Stimulated activated CD4-positive, alpha-beta T cell treated with anti-CD3 and anti-CD28 coated beads, Interleukin-4, amount 100 ng/mL, for 4 hours (primary cell): Measurements from ENCODE around the gene SAMD14.

ENCODE experiments used
- DNase-seq, 2 experiments: peaks; one replicate each; pipeline ENCODE4 v3.0.0-alpha.2; 2020

The SAMD14 gene

GRCh38 chr17:50094753-50095619, 35.0 kb downstream of the SAMD14 start, which contains the start of gene PDK2:
Gene PDK2 (plus strand): TSS chr17:50095351. CDS start chr17:50095436, 85 bp downstream.
- DNase-seq, result peak; percentile 93 to 95

DNA sequence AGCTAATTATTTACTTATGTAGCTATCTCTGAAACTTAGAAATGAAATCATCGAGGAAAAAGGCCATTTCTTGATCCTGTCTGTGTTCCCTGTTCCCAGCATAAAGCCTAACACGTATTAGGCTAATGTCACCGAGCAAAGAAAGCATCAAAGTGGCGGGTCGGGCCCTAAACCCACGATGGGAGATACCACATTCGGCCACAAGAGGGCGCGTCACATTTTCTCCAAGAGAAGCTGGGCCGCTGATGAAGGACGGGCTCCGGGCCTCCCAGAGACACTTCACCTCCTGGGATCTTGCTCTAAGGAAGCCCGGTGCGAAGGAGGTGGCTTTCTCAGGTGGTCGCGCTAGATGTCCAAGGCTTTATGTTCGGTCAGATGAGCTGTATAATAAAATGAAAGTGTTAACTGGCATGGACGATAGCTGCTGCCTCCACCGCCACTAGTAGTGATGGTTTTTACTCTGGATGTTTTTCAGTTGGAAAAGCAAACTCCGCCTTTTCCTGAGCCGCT, 35.7 kb downstream of the SAMD14 start:
- peak; percentile 79 to 90 for DNase-seq

DNA sequence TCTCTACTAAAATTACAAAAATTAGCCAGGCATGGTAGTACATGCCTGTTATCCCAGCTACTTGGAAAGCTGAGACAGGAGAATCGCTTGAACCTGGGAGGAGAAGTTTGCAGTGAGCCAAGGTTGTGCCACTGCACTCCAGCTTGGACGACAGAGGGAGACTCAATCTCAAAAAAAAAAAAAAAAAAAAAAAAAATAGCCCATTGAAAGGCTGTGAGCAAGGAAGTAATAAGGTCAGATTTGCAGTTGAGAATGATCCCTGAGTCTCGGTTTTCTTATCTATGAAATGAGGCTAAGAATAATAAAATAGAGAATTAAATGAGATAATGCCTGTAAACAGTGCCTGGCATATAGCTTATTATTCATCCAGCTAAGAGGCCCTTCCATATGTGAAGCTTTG, 36.2 kb downstream of the SAMD14 start:
- no peak for DNase-seq

DNA sequence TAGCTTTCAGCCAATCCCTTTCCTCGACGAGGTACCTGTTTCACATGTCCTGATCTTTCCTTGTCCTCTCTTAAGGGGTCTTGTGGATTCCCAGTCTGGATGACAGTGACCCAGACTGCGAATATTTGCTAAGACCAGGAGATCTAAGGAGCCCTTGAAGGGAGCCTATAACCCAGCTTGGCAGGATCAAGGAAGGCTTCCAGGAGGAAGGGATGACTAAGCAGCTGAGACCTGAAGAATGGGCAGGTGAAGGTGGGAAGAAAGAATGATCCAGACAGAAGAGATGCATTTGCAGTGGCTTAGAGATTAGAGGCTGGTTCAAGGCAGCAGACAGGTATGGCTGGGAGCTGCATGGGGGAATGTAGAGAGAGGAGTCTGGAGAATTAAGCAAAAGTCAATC, 36.7 kb downstream of the SAMD14 start:
- no peak for DNase-seq

- no peak for DNase-seq
Observed at GRCh38 chr17:50091918-50092285, 38.1 kb downstream of the SAMD14 start.

DNA sequence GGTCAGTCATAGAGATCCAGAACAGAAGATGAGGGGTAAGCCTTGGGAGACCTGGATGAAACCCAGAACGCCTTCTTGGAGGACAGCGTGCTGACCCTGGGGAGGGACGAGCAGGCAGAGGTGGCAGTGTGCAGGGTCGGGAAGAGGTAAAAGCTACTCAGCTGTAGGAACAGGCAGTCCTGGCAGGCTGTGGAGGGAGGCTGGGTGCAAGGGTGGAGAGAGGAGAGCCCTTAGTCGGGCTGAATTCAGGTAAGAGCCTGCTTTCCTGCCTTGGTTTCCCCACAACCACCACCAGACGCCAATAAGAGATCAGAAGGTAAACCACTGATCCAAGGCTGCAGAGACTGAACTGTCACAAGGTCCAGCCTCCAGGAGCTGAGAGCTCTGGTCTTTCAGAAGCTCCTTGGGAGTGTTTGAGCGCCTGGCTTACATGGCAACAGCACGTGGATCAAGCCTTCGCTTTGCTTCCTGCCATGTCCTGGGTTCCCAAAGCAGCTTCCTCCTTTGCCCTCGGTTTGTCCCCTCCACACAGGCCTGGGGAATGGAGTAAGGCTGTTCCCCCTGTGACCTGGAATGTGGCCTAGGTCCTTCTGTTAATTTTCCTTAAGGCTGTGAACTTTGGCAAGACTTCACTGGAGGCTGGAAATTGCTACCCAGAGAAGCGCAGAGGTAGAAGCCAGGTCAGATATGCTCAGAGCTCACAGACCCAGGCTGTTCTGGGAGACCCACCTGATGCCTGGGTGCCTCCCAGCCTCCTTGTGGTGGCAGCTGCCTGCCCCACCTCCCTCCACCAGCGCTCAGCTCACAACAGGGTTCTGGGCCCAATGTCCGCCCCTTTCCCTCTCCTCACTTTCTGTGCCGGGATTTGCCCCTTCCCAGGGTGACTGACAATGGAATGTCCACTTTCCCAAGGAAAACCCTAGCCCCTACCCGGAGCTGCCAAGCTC, 38.7 kb downstream of the SAMD14 start:
- no peak for DNase-seq

- no peak for DNase-seq
Observed at GRCh38 chr17:50090071-50090470, 39.9 kb downstream of the SAMD14 start.

- DNase-seq, result no peak
Observed at GRCh38 chr17:50088952-50089825, 40.8 kb downstream of the SAMD14 start.

GRCh38 chr17:50087912-50088405, 42.0 kb downstream of the SAMD14 start:
- DNase-seq, result no peak

DNA sequence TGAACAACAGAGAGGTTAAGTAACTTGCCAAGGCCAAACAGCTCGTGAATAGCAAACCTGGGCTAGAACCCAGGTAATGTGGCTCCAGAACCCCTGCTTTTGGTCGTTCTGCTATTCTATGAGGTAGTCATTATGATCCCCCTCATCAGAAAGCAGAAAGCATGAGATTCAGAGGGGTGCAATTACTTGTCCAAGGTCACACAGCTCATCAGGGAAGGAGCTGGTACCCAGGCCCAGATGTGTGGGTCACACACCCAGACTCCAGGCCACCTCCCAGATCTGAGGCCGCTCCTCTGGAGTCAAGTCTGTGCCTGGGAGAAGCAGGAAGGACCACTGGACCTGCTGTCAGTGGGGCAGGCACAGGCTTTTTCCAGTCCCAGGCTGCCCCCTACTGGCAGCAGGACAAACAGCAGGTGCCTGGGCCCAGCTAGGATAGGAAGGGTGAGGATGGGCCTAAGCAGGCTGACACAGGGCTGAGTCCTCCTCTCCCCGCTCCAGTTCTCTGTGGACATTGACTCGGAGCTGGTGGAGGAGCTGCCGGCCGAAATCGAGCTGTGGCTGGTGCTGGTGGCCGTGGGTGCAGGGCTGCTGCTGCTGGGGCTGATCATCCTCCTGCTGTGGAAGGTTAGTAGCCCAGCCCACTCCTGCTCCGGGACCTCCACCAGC, 42.6 kb downstream of the SAMD14 start:
- peak; percentile 63 to 72 for DNase-seq

- no peak for DNase-seq
Observed at GRCh38 chr17:50081757-50082156, 48.2 kb downstream of the SAMD14 start.

DNA sequence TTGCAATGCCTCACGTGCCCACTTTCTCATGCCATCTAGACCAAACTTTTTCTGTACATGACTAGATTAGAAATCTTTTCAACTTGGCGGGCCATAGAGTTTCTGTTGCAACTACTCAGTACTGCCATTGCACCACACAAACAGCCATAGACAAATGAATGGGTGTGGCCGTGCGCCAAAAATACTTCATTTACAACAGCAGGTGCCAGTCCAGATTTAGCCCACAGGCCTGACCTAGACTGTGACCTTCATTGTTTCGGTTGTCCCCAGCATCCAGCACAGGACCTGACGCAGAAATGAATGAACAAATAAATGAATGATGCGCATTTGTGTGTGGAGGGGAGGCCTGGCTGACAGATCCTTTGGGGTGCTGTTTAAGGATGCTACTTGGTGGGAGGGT, 49.1 kb downstream of the SAMD14 start:
- DNase-seq, result no peak

DNA sequence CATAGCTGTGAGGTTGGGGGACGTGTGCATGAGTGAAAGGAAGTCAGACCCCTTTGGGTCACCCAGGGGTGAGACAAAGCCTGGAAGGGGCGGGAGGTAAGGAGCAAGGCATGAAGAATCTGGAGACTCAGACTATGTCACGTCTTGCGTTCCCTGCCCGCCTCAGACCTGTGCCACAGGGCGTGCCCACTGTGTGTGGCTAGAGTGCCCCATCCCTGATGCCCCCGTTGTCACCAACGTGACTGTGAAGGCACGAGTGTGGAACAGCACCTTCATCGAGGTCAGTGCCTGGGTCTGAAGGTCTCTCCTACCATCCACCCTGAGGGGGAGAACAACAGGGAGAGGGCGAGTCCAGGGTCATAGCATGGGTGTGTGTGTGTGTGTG, 49.9 kb downstream of the SAMD14 start:
- DNase-seq, result no peak

DNA sequence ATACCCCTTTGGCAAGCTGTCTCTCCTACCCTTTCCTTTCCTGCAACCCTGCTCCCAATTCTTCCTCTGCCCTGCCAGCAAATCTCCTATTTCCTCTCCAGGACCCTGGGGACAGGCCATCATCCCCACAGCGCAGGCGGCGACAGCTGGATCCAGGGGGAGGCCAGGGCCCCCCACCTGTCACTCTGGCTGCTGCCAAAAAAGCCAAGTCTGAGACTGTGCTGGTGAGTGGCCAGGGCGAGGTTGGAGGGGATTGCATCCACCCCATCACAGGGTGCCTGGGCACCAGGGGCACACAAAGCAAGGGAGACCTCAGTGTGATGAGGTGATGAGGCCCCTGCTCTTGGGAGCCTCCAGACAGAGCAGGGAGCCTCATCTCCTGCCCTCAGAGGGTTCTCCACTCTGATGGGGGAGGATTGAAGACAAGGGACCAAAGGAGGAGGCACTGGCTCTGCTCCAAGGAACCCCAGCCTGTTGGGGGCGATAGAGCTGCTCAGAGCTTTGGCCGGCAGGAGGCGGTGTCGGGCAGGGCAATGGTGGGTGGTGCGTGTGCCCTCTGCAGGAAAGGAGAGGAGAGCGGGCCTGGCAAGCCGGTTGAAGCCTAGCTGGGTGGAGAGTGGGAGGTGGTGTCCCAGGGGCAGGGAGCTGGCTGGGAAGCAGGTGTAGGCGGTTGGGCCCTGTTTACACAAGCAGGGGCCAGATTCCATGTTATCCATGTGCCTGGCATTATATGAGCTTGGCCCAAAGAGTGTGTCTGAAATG, 50.4 kb downstream of the SAMD14 start:
- DNase-seq, result peak in 1 of 2 experiments; percentile 10

- DNase-seq, result no peak
Observed at GRCh38 chr17:50078430-50078829, 51.5 kb downstream of the SAMD14 start.

- DNase-seq, result no peak
Observed at GRCh38 chr17:50076591-50077235, 53.2 kb downstream of the SAMD14 start.

- no peak for DNase-seq
Observed at GRCh38 chr17:50076221-50076590, 53.8 kb downstream of the SAMD14 start.

GRCh38 chr17:50075446-50076032, 54.4 kb downstream of the SAMD14 start:
- no peak for DNase-seq

- DNase-seq, result no peak
Observed at GRCh38 chr17:50074227-50074626, 55.7 kb downstream of the SAMD14 start.

- no peak for DNase-seq
Observed at GRCh38 chr17:50072925-50073324, 57.0 kb downstream of the SAMD14 start.
